Stomach (tissue), 9 donors: ENCODE measurements around the gene POLR2I. TPM values are rescaled to one million over a fixed set of nuclear protein-coding genes. Genes with fewer than 3 reads are reported as not detected.

Source experiments
- DNase-seq, 2 donors: peaks; one replicate each; pipeline versions ENCODE4 v3.0.0 to v3.0.0-alpha.2; 2013 to 2019
- H3K27ac ChIP-seq, 5 donors: fragments of 200-600 bp in 4 of 5; sonication (generic) in 4 of 5; one replicate each; pipeline ENCODE4 v1.5.1; 2013 to 2019; ENCODE audit warnings: mild to moderate bottlenecking in 1 of 5, moderate library complexity in 1 of 5
- H3K27me3 ChIP-seq, 3 donors: fragments of 200-600 bp; sonication (generic); one replicate each; pipeline ENCODE4 v1.5.1; 2017 to 2019; ENCODE audit warnings: mixed run types in 1 of 3
- H3K36me3 ChIP-seq, 4 donors: fragments of 200-600 bp; sonication (generic); 1 replicate in 3 of 4; 2 replicates in 1 of 4; pipeline ENCODE4 v1.5.1; 2016 to 2019
- H3K4me1 ChIP-seq, 4 donors: fragments of 200-600 bp; sonication (generic); one replicate each; pipeline ENCODE4 v1.5.1; 2016 to 2019
- H3K4me3 ChIP-seq, 4 donors: fragments of 200-600 bp; sonication (generic) in 3 of 4; one replicate each; pipeline ENCODE4 v1.5.1; 2016 to 2019; ENCODE audit warnings: mild to moderate bottlenecking in 1 of 4
- H3K9me3 ChIP-seq, 4 donors: fragments of 200-600 bp; sonication (generic); one replicate each; pipeline ENCODE4 v1.5.1; 2016 to 2019
- CTCF ChIP-seq, 7 experiments: fragments of 450-650 bp in 4 of 7; fragments of 200-600 bp in 3 of 7; sonication (generic) in 3 of 7; IDR thresholded peaks; one replicate each; pipeline ENCODE4 v1.5.1; 2016 to 2019; ENCODE audit warnings: antibody characterized with exemption in 7 of 7, control low read depth in 2 of 7, mild to moderate bottlenecking in 1 of 7
- EP300 ChIP-seq: sonication (generic); formaldehyde crosslinking; IDR thresholded peaks from one replicate; pipeline ENCODE4 v1.6.1; 2017; ENCODE audit warnings: antibody characterized with exemption
- POLR2A ChIP-seq, 4 donors: fragments of 450-650 bp; IDR thresholded peaks; one replicate each; pipeline ENCODE4 v1.6.1; 2016; ENCODE audit warnings: antibody characterized with exemption in 4 of 4, control low read depth in 2 of 4, mild to moderate bottlenecking in 1 of 4, moderate library complexity in 1 of 4
- POLR2AphosphoS5 ChIP-seq, 3 donors: sonication (generic); formaldehyde crosslinking; IDR thresholded peaks; one replicate each; pipeline ENCODE4 v1.6.1; 2016; ENCODE audit warnings: antibody characterized with exemption in 3 of 3
- WGBS, 5 donors: extraction: QIAGEN DNeasy Blood & Tissue Kit in 3 of 5; methylation state at CpG; one replicate each; pipeline versions ENCODE4 v1.1.5 to v1.1.7; 2013 to 2018; 5-methylcytosine and 5-hydroxymethylcytosine counted together
- intact Hi-C: fragments of 100-400 bp; cut with DNase I; formaldehyde crosslinking; loops from one replicate; pipeline ENCODE4 v1.15.1; 2023; ENCODE audit warnings: low total_unique reads
- polyA plus RNA-seq, 3 donors: library from polyadenylated mRNA; stranded (reverse); fragments of 200-250 nt; gene quantifications; one replicate each; pipeline ENCODE4 v1.2.3, GENCODE V29; 2013
- total RNA-seq, 5 donors: library from RNA; depleted of rRNA; stranded (reverse); fragments of >200 nt; gene quantifications; one replicate each; pipeline versions ENCODE4 v1.1.0 to v1.2.3, GENCODE V29; 2014 to 2016
- donor health status: healthy with polysubstance abuse.
- donor health status: Bipolar disorder and iron deficiency.
- donor health status: healthy.

The POLR2I gene
- total and polyA plus RNA-seq, 8 donors, result 16.2 to 199 (median 89.6) TPM

- TF ChIP-seq EP300, result no peak
- TF ChIP-seq POLR2A (IDR thresholded peaks at IDR 0.05), result no peak
- no peak for TF ChIP-seq POLR2AphosphoS5 (IDR thresholded peaks at IDR 0.05)
- TF ChIP-seq CTCF (IDR thresholded peaks at IDR 0.05), result no peak
Measured at GRCh38 chr19:36099166-36099785, 15.4 kb downstream of the POLR2I start.

GRCh38 chr19:36097036-36097435 lies 17.6 kb downstream of the POLR2I start:
- no peak for TF ChIP-seq CTCF (IDR thresholded peaks at IDR 0.05)
- TF ChIP-seq POLR2AphosphoS5 (IDR thresholded peaks at IDR 0.05), result no peak
- no peak for TF ChIP-seq EP300
- TF ChIP-seq POLR2A (IDR thresholded peaks at IDR 0.05), result no peak
- 85 to 94% (median 91%) methylated on average over 6 of the region's 6 CpGs for WGBS, 5 donors
- no peak overlapping the region for H3K27ac ChIP-seq
- no peaks in the 10 kb centered on the region for H3K4me1 ChIP-seq
- H3K4me3 ChIP-seq, result no peak overlapping the region
- intact Hi-C loops, result no loop called here
- peaks cover 0 to 5% (median 0%) of the 10 kb centered on the region in 4 donors for H3K36me3 ChIP-seq
- H3K9me3 ChIP-seq, result no peaks in the 10 kb centered on the region
- H3K27me3 ChIP-seq, result no peaks in the 10 kb centered on the region
- no peak for DNase-seq

More at GRCh38 chr19:36099166-36099785, 15.4 kb downstream of the POLR2I start:
- Histone ChIP-seq H3K4me1 (no peaks in the 10 kb centered on the region), H3K9me3 (no peaks in the 10 kb centered on the region), H3K27ac (no peak overlapping the region), H3K27me3 (no peaks in the 10 kb centered on the region), H3K36me3 (peaks cover 0 to 7% (median under 1%) of the 10 kb centered on the region in 4 donors), H3K4me3 (no peak overlapping the region)
- WGBS, 5 donors, result 89 to 95% (median 92%) methylated on average over 15 to 19 of the region's 19 CpGs
- intact Hi-C loops, result no loop called here
- DNase-seq, result no peak

- intact Hi-C loops, result no loop called here
- no peak overlapping the region for H3K4me3 ChIP-seq
- no peaks in the 10 kb centered on the region for H3K4me1 ChIP-seq
- whole genome bisulfite sequencing, 5 donors, result 67 to 90% (median 81%) methylated on average over 5 to 6 of the region's 6 CpGs
- no peak for DNase-seq
- TF ChIP-seq POLR2AphosphoS5 (IDR thresholded peaks at IDR 0.05) (no peak), CTCF (IDR thresholded peaks at IDR 0.05) (no peak), EP300 (no peak), POLR2A (IDR thresholded peaks at IDR 0.05) (no peak)
- no peaks in the 10 kb centered on the region for H3K9me3 ChIP-seq
- no peaks in the 10 kb centered on the region for H3K27me3 ChIP-seq
- no peak overlapping the region for H3K27ac ChIP-seq
- H3K36me3 ChIP-seq, result peaks cover 0 to 5% (median 0%) of the 10 kb centered on the region in 4 donors
Measured at GRCh38 chr19:36093687-36094086, 21.0 kb downstream of the POLR2I start.

- DNase-seq, result no peak
- no peaks in the 10 kb centered on the region for H3K27me3 ChIP-seq
- no peak overlapping the region for H3K27ac ChIP-seq
- no peaks in the 10 kb centered on the region for H3K9me3 ChIP-seq
- TF ChIP-seq EP300 (no peak), POLR2AphosphoS5 (IDR thresholded peaks at IDR 0.05) (no peak), CTCF (IDR thresholded peaks at IDR 0.05) (no peak), POLR2A (IDR thresholded peaks at IDR 0.05) (no peak)
- 76 to 90% (median 85%) methylated on average over 5 of the region's 5 CpGs for WGBS, 5 donors
- no peak overlapping the region for H3K4me3 ChIP-seq
- intact Hi-C loops, result no loop called here
- peaks cover 0 to 5% (median 0%) of the 10 kb centered on the region in 4 donors for H3K36me3 ChIP-seq
- H3K4me1 ChIP-seq, result no peaks in the 10 kb centered on the region
Measured at GRCh38 chr19:36093146-36093662, 21.5 kb downstream of the POLR2I start.
